NCI-H345 (cell line): Measurements from ENCODE around the gene KIF25.

Experiments used
- DNase-seq: peaks from one replicate; lab custom pipeline; 2025; lab: John Stamatoyannopoulos, UW

KIF25 gene

GRCh38 chr6:167997642-167998041 lies at the start of gene KIF25:
Gene KIF25 (plus strand): TSS chr6:167997671. CDS start chr6:168029586, 31,915 bp downstream.
- DNase-seq = no peak

GRCh38 chr6:167947716-167948115 lies 49.8 kb upstream of the KIF25 start:
- no peak for DNase-seq

GRCh38 chr6:167948716-167949115 lies 48.8 kb upstream of the KIF25 start:
- DNase-seq = no peak

GRCh38 chr6:167949121-167949684 lies 48.3 kb upstream of the KIF25 start:
- DNase-seq = no peak

GRCh38 chr6:167951781-167952511 lies 45.5 kb upstream of the KIF25 start:
- no peak for DNase-seq

GRCh38 chr6:167952512-167952859 lies 45.0 kb upstream of the KIF25 start:
- peak; percentile 19 for DNase-seq

GRCh38 chr6:167953551-167953950 lies 43.9 kb upstream of the KIF25 start:
- DNase-seq = no peak

GRCh38 chr6:167954151-167954550 lies 43.3 kb upstream of the KIF25 start:
- DNase-seq = no peak

GRCh38 chr6:167956491-167956890 lies 41.0 kb upstream of the KIF25 start:
- DNase-seq = no peak

- no peak for DNase-seq
Observed at GRCh38 chr6:167956983-167957492, 40.4 kb upstream of the KIF25 start.

GRCh38 chr6:167957626-167958025 lies 39.8 kb upstream of the KIF25 start:
- DNase-seq = no peak

GRCh38 chr6:167960579-167960978 lies 36.9 kb upstream of the KIF25 start:
- no peak for DNase-seq

- DNase-seq = peak; percentile 61
Observed at GRCh38 chr6:167962711-167963110, 34.8 kb upstream of the KIF25 start.

- DNase-seq = no peak
Observed at GRCh38 chr6:167963589-167964057, 33.8 kb upstream of the KIF25 start.

- DNase-seq = no peak
Observed at GRCh38 chr6:167965592-167966539, 31.6 kb upstream of the KIF25 start.

GRCh38 chr6:167966540-167966905 lies 30.9 kb upstream of the KIF25 start:
- DNase-seq = no peak

GRCh38 chr6:167968091-167968490 lies 29.4 kb upstream of the KIF25 start:
- peak; percentile 26 for DNase-seq

GRCh38 chr6:167970230-167970629 lies 27.2 kb upstream of the KIF25 start:
- DNase-seq = no peak

GRCh38 chr6:167972193-167972592 lies 25.3 kb upstream of the KIF25 start:
- DNase-seq = no peak

GRCh38 chr6:167973148-167973885 lies 24.2 kb upstream of the KIF25 start:
- peak; percentile 27 for DNase-seq

- DNase-seq = no peak
Observed at GRCh38 chr6:167974640-167975344, 22.7 kb upstream of the KIF25 start.
